ENCODE data around the gene LTBR.

DNA sequence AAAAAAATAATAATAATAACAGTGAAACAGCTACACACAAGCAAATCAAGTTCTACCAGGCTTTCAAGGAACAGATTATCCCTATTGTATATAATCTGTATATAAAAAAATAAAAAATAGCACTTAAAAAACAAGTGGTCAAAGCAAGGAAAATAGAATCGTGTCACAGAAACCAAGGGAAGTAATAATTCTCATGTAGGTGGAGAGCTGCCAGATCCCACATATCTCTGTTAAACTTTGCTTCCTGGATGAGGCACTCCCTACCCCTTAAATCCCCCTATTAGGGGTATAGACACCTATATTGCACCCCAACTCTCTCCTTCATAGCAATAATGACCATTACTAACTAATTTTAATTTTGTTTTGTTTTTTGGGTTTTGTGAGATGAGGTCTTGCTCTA is 56.4 kb downstream of the LTBR start:
- TF ChIP-seq, protein P1, sequence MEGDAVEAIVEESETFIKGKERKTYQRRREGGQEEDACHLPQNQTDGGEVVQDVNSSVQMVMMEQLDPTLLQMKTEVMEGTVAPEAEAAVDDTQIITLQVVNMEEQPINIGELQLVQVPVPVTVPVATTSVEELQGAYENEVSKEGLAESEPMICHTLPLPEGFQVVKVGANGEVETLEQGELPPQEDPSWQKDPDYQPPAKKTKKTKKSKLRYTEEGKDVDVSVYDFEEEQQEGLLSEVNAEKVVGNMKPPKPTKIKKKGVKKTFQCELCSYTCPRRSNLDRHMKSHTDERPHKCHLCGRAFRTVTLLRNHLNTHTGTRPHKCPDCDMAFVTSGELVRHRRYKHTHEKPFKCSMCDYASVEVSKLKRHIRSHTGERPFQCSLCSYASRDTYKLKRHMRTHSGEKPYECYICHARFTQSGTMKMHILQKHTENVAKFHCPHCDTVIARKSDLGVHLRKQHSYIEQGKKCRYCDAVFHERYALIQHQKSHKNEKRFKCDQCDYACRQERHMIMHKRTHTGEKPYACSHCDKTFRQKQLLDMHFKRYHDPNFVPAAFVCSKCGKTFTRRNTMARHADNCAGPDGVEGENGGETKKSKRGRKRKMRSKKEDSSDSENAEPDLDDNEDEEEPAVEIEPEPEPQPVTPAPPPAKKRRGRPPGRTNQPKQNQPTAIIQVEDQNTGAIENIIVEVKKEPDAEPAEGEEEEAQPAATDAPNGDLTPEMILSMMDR (IDR thresholded peaks at IDR 0.05), result no peak
- TF ChIP-seq POLR2AphosphoS5 (IDR thresholded peaks at IDR 0.05; ENCODE audit: low read depth, low read length) (no peak), SIN3A (IDR thresholded peaks at IDR 0.05; ENCODE audit: borderline replicate concordance, insufficient read depth, low read depth, low read length) (no peak)
- TF ChIP-seq, protein P2, sequence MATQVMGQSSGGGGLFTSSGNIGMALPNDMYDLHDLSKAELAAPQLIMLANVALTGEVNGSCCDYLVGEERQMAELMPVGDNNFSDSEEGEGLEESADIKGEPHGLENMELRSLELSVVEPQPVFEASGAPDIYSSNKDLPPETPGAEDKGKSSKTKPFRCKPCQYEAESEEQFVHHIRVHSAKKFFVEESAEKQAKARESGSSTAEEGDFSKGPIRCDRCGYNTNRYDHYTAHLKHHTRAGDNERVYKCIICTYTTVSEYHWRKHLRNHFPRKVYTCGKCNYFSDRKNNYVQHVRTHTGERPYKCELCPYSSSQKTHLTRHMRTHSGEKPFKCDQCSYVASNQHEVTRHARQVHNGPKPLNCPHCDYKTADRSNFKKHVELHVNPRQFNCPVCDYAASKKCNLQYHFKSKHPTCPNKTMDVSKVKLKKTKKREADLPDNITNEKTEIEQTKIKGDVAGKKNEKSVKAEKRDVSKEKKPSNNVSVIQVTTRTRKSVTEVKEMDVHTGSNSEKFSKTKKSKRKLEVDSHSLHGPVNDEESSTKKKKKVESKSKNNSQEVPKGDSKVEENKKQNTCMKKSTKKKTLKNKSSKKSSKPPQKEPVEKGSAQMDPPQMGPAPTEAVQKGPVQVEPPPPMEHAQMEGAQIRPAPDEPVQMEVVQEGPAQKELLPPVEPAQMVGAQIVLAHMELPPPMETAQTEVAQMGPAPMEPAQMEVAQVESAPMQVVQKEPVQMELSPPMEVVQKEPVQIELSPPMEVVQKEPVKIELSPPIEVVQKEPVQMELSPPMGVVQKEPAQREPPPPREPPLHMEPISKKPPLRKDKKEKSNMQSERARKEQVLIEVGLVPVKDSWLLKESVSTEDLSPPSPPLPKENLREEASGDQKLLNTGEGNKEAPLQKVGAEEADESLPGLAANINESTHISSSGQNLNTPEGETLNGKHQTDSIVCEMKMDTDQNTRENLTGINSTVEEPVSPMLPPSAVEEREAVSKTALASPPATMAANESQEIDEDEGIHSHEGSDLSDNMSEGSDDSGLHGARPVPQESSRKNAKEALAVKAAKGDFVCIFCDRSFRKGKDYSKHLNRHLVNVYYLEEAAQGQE (IDR thresholded peaks at IDR 0.05; ENCODE audit: insufficient read depth in 1 of 2, low read depth in 2 of 2, low read length in 1 of 2), result no peak
